Mesothelial cell of epicardium (in vitro differentiated cells): ENCODE data around the gene HMCN1. TPM values are rescaled to one million over a fixed set of nuclear protein-coding genes. Genes with fewer than 3 reads are reported as not detected.

Experiments used
- DNase-seq, 2 experiments: peaks; one replicate each; pipeline ENCODE4 v3.0.0; 2021; ENCODE audit warnings: low spot score in 2 of 2; ENCODE audit not compliant: unreplicated experiment in 2 of 2
- H3K27ac Mint-ChIP-seq: 2 replicates; pipeline ENCODE4 v1.8.0; 2021; ENCODE audit warnings: mixed read lengths
- H3K27me3 Mint-ChIP-seq: 2 replicates; pipeline ENCODE4 v1.8.0; 2021; ENCODE audit warnings: low read depth, mixed read lengths
- H3K36me3 Mint-ChIP-seq: 2 replicates; pipeline ENCODE4 v1.8.0; 2021; ENCODE audit warnings: mixed read lengths
- H3K4me1 Mint-ChIP-seq: 2 replicates; pipeline ENCODE4 v1.8.0; 2021; ENCODE audit warnings: mixed read lengths
- H3K4me3 Mint-ChIP-seq: 2 replicates; pipeline ENCODE4 v1.8.0; 2021; ENCODE audit warnings: mild to moderate bottlenecking, moderate library complexity, mixed read lengths
- H3K9me3 Mint-ChIP-seq: 2 replicates; pipeline ENCODE4 v1.8.0; 2021; ENCODE audit warnings: mixed read lengths
- total RNA-seq: library from RNA; stranded (reverse); gene quantifications from 3 replicates; pipeline ENCODE4 v1.2.1, GENCODE V29; 2021
- TF ChIP-seq, protein P1 (sequence below): fragments of 200-600 bp; sonication (generic); IDR thresholded peaks from one replicate; pipeline ENCODE4 v1.5.0; 2021; ENCODE audit warnings: antibody characterized with exemption; ENCODE audit not compliant: unreplicated experiment

HMCN1 gene
- total RNA-seq, 1 donor from 2014 or later: 48.8 TPM

GRCh38 chr1:186144505-186144904, 410.3 kb downstream of the HMCN1 start:
- H3K27me3 Mint-ChIP-seq: no peaks in the 10 kb centered on the region
- H3K9me3 Mint-ChIP-seq: peaks cover 18% of the 10 kb centered on the region
- no peak overlapping the region for H3K4me3 Mint-ChIP-seq
- TF ChIP-seq, protein P1, sequence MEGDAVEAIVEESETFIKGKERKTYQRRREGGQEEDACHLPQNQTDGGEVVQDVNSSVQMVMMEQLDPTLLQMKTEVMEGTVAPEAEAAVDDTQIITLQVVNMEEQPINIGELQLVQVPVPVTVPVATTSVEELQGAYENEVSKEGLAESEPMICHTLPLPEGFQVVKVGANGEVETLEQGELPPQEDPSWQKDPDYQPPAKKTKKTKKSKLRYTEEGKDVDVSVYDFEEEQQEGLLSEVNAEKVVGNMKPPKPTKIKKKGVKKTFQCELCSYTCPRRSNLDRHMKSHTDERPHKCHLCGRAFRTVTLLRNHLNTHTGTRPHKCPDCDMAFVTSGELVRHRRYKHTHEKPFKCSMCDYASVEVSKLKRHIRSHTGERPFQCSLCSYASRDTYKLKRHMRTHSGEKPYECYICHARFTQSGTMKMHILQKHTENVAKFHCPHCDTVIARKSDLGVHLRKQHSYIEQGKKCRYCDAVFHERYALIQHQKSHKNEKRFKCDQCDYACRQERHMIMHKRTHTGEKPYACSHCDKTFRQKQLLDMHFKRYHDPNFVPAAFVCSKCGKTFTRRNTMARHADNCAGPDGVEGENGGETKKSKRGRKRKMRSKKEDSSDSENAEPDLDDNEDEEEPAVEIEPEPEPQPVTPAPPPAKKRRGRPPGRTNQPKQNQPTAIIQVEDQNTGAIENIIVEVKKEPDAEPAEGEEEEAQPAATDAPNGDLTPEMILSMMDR: no peak
- peaks cover 7% of the 10 kb centered on the region for H3K4me1 Mint-ChIP-seq
- peaks cover 47% of the 10 kb centered on the region for H3K36me3 Mint-ChIP-seq
- DNase-seq: no peak
- H3K27ac Mint-ChIP-seq: no peak overlapping the region

GRCh38 chr1:186146974-186147373, 412.8 kb downstream of the HMCN1 start:
- H3K27ac Mint-ChIP-seq: no peak overlapping the region
- no peak for DNase-seq
- no peaks in the 10 kb centered on the region for H3K27me3 Mint-ChIP-seq
- H3K36me3 Mint-ChIP-seq: peaks cover 43% of the 10 kb centered on the region
- TF ChIP-seq, protein P1: no peak
- H3K4me3 Mint-ChIP-seq: no peak overlapping the region
- H3K4me1 Mint-ChIP-seq: peaks cover 16% of the 10 kb centered on the region
- peaks cover 14% of the 10 kb centered on the region for H3K9me3 Mint-ChIP-seq

DNA sequence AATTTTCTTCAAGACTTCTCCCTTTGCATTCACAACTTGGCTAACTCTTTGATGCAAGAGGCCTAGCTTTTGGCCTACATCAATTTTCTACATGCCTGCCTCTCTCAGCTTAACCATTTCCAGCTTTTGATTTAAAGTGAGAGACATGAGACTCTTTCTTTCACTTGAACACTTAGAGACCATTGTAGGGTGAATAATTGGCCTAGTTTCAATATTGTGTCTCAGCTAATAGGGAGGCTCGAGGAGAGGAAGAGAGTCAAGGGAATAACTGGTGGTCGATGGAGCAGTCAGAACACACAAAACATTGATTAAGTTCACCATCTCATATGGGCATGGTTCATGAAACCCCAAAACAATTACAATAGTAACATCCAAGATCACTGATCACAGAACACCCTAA, 415.4 kb downstream of the HMCN1 start:
- no peak for DNase-seq
- peaks cover 9% of the 10 kb centered on the region for H3K9me3 Mint-ChIP-seq
- no peaks in the 10 kb centered on the region for H3K27me3 Mint-ChIP-seq
- peaks cover 31% of the 10 kb centered on the region for H3K4me1 Mint-ChIP-seq
- H3K4me3 Mint-ChIP-seq: no peak overlapping the region
- peaks cover 35% of the 10 kb centered on the region for H3K36me3 Mint-ChIP-seq
- TF ChIP-seq, protein P1: no peak
- H3K27ac Mint-ChIP-seq: no peak overlapping the region

GRCh38 chr1:186152227-186152619, 418.0 kb downstream of the HMCN1 start:
- H3K9me3 Mint-ChIP-seq: peaks cover 6% of the 10 kb centered on the region
- TF ChIP-seq, protein P1: no peak
- peak overlapping the region; percentile 94 for H3K27ac Mint-ChIP-seq
- DNase-seq: no peak
- H3K27me3 Mint-ChIP-seq: no peaks in the 10 kb centered on the region
- H3K36me3 Mint-ChIP-seq: peaks cover 17% of the 10 kb centered on the region
- peaks cover 43% of the 10 kb centered on the region for H3K4me1 Mint-ChIP-seq
- H3K4me3 Mint-ChIP-seq: no peak overlapping the region

GRCh38 chr1:186152620-186153239, 418.5 kb downstream of the HMCN1 start:
- DNase-seq: peak; percentile 41 to 71
- Mint-ChIP-seq H3K9me3 (peaks cover 5% of the 10 kb centered on the region), H3K27me3 (no peaks in the 10 kb centered on the region), H3K4me1 (peaks cover 43% of the 10 kb centered on the region), H3K27ac (peak overlapping the region; percentile 94), H3K36me3 (peaks cover 15% of the 10 kb centered on the region), H3K4me3 (no peak overlapping the region)
- TF ChIP-seq, protein P1: no peak
